HG03342 (cell line): Measurements from ENCODE around the gene ZKSCAN3.
"Not testable (repeated sequence)": the region's sequence is repeated elsewhere in the genome, so short reads cannot be mapped to it uniquely, and the experiment has no call there.

ENCODE experiments used
- ATAC-seq: cut with Tn5 transposase; IDR thresholded peaks from one replicate; pipeline ENCODE4 v1.9.1; 2021; ENCODE audit warnings: mild to moderate bottlenecking, moderate library complexity; ENCODE audit not compliant: unreplicated experiment

ZKSCAN3 gene

GRCh38 chr6:28340310-28341095 lies 9.2 kb upstream of the ZKSCAN3 start:
- no peak for ATAC-seq

DNA sequence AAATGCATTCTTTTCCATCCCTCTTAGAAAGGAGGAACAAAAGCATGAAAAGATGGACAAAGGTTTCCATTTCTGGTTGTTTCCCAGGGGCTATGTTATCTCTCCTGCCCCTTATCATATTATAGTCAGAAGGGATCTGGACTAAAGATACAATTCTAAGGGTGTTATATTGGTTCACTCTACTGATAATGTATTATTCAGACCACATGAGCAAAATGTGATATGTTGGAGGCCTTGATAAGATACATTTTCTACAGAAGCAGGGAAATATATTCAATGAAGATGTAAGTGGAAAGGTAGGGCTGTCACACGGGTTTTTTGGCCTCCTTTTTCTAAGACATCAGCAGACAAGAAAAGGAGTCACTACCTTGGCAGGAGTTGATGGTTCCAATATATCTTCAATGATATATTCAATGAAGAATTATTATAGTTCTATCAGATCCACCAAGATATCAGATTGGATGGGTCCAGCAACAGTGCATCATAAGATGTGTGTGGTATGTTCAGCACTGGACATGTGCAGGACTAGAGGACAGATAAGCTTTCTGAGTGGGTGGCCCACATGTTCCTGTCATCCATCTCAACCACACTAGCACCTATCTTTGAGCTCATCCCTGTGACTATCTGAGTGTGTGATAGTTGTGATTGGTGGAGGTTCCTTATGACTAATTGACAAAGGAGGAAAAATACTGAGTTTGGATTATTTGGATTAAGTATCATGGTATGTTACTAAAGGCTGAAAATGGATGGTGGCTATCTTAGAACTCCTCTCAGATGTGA lies 5.7 kb upstream of the ZKSCAN3 start:
- ATAC-seq, result no peak

GRCh38 chr6:28345201-28345600 lies 4.5 kb upstream of the ZKSCAN3 start:
- ATAC-seq, result no peak

- no peak for ATAC-seq
These were observed 2.6 kb upstream of the ZKSCAN3 start for GRCh38 chr6:28347119-28347518.

DNA sequence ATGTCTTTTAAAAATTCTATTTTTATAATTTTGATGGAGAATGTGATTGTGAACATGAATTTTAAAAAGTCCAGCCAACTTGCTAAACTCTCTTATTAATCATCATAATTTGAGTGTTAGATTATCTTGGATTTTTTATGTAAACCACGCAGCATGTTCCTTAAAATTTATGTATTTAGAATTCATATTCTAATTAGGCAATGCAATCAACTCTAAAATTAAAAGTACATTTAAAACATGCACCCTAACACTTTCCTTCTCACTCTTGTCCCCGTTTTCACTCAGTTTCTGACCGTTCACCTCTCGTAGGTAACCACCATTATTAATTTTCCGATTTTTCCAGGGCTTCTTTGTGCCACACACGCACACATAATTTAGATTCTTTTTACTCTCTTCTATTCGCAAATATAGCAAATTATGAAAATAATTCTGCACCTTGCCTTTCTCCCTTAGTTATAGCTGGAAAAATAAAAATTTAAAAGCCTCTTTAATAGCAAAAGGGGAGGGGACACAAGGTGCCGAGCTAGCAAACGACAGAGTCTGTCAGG lies 329 bp upstream of the ZKSCAN3 start:
- ATAC-seq, result no peak

DNA sequence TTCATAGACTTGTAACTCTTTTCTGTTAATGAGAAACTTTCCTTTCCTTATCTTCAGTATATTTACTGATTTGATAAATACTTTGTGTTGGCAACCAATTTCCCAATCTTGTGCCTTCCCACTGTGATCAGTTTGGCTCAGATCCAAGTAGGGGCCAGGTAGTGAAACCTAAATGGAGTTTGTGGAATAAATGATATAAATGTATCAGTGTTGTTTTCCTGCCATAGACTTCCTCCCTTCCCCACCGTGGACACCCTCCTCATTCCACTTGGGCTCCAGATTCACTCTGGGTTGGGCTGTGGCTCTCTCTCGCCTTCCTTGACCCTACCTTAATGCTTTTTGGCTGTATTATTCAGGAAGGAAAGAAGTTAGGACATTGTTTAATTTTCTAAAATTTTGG lies 1.3 kb downstream of the ZKSCAN3 start:
- no peak for ATAC-seq

DNA sequence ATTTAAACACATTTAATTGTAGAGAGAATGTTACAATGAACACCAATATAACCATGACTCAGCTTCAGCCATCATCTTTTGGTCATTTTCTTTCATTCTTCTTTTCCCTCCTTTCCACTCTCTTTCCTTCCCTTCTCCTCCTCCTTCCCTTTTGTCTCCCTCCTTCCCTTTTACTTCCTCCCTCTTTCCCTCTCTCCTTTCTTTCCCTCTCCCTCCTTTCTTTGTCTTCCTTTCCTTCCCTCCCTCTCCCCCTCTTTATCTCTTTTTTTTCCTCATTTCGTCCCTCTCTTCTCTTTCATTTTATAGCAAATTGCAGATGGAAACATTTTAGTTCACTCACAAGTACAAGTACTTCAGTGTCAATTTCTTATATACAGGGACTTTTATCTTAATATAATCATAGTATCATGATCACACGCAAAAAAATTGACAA lies 1.8 kb downstream of the ZKSCAN3 start:
- ATAC-seq, result no peak

GRCh38 chr6:28353356-28353755 lies 3.6 kb downstream of the ZKSCAN3 start:
- no peak for ATAC-seq

DNA sequence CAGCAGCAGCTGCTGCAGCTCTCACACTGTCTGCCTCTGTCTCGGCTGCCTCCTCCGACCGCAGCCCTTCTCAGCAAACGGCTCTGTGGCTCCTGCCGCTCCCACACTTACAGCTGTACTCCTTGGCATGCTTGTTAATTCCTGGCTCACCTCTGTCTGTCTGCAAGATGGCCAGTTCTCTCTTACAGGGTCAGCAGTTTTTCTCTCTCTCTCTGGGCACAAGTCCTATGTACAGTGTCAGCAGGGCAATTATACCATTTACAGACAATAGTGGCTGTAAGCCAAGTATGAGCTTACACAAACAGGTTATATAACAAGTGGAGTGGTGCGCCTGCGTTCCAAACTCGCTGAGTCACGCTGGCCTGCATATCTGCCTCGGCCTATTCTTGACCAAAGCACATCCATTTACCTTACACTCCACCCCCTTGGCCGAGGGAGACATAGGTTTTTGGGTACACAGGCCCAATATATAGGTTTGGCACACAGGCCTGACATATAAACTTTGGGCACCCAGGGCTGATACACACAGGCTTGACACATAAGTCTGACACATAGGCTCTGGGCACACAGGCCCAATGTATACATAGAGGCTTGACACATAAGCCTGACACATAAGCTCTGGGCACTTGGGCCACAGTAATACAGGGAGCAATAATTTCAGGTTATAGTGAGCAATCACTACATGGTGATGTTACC lies 4.4 kb downstream of the ZKSCAN3 start:
- ATAC-seq, result no peak

DNA sequence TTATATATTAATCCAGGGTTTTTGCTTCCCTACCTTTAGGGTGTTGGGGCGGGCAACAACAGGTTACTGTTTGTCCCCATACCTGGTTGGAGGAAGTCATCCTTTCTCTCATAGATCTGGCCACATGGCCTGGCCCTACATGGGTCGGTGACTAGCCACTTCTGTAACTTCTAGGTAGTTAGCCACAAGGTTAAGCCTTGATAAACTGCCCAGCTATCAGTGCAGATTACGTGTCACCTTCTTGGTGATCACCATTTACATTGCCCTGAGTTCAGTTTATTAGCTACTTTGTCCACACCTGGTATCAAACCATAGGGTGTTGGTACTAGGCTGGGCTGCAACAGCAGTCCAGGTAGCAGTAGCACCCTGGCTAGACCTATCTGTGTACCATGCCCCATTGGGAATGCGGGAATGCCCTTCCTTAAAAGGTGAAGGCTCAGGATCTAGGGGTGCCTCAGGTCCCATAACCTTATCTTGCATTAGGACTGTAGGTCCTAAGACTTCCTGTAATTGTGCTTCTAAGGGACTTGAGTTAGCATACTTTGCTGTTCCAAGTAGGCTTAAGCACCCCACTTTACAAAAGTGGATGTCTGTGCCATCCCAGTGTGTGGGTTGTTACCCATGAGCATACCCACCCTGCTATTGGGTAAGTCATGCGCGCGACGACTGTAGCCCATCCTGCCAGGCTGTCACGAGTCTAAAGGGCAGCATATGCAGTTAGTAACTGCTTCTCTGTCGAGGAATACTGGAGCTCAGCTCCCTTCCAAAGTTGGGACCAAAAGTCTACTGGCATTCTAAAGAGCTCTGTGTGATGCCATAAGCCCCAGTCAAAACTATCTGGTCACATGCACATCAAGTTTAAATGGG lies 5.2 kb downstream of the ZKSCAN3 start:
- ATAC-seq, result no peak

DNA sequence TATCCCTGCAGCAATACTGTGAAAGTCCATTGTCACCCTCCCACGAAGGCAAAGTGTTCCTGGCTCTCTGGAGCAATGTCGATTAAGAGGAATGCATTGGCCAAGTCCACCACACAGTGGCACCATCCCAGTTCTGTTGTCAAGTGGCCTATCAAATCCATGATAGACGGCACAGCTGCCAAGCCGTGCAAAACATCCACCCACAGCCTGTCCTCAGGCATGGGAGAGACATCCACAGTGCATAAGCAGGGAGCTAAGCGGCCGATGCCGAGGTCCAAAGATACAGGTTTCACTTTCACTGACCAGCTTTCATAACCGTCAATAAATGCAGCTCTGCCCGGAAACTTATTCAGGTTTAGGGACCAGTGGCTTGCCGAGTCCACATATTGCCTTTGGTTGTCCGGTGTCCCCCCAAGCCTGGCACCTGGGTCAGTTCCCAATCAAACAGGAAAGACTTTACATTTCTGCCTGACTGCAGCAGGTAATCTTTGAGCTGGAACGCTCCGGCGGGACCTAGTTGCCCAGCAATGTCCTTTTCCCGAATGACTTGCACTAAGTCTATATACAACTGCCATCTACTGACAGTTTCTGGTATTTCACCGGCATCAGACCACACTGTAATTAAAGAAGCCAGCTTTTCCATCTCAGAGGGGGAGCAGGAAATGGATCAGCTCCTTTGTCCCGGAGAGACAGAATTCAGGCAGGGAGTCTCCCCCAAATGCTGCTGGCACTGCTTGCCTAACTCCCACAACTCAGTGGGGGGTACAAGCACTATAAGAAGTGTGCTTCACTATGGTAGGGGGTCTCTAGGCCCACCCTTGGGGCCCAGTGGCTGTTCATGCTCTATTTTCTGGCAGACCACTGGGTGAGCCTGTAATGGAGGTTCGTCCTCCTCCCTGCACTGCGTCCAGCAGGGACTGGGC lies 6.3 kb downstream of the ZKSCAN3 start:
- no peak for ATAC-seq

DNA sequence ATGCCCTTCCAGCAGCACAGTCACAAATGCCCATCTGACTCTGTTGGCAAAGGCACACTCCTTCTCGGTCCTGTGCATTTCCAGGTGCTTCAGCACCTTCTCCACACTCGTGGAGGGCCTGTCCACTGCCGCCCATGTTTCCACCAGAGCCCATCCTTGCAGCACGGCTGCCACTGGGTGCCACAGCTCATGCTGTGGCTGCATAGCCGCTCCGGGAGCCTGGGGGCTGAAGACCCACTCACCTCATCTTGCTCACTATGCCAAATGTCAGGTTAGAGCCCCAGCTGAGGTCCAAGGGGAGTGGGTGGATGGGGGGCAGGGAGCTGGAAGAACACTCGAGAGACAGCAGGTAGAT lies 6.9 kb downstream of the ZKSCAN3 start:
- ATAC-seq, result no peak

DNA sequence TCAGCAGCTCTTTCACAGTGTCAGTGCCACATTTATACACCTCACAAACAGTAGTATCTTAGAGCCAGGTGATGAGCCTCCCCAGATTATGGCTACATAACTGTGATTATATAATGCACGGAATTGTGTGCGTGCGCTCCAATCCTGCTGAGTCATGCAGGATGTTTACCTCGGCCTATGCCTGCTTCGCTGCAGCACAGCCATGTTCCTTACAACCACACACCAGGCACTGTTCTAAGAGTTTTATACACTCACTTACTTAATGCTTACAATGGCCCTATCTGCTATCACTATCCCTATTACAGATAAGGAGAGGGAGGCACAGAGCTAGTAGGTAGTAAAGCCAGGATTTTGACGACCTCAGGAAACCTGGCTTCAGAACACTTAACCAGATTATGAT lies 7.3 kb downstream of the ZKSCAN3 start:
- no peak for ATAC-seq

DNA sequence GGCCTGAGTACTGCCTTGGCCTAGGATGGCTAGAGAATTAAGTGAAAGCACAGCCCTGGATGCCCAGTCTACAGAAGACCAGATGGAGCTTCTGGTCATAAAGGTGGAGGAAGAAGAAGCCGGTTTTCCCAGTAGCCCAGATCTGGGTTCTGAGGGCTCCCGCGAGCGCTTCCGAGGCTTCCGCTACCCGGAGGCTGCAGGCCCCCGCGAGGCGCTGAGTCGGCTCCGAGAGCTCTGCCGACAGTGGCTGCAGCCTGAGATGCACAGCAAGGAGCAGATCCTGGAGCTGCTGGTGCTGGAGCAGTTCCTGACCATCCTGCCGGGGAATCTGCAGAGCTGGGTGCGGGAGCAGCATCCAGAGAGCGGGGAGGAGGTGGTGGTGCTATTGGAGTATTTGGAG lies 9.8 kb downstream of the ZKSCAN3 start:
- not testable (repeated sequence) for ATAC-seq

DNA sequence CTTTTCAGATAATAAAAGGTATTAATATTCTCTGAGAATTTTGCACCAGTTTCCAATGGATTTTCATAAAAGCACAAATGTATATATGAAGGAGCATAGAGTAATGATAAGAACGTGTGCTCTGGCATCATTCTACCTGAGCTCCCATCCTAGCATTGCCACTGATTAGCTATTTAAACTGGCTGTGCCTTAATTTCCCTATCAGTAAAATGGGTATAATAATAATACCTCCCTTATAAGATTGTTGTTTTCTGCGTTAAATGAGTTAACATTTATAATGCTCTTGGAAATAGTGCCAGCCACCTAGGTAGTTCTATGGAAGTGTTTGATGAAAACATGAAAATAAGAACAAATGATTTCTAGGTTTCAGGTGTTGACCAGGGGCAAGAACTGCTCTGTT lies 11.2 kb downstream of the ZKSCAN3 start:
- ATAC-seq, result no peak

- ATAC-seq, result not testable (repeated sequence)
These were observed 15.8 kb downstream of the ZKSCAN3 start for GRCh38 chr6:28365590-28365989.

DNA sequence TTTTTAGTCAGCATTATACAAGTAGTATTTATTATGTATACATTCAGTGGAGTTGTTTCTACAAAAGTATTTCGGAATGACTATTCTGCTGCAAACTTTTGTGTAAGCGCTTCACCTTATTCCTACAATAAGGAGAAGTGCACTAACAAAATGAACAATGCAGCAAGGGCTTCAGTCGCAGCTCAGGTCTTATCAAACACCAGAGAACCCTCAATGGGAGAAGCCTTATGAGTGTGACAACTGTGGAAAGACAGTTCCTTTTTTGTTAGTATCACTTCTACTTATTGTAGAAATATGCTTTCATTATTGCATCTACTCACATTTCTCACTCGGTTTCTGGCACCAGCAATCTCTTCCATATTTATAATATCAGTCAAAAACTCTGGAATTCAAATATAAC lies 18.8 kb downstream of the ZKSCAN3 start:
- peak; percentile 66 for ATAC-seq

- no peak for ATAC-seq
These were observed 19.7 kb downstream of the ZKSCAN3 start for GRCh38 chr6:28369463-28369862.

DNA sequence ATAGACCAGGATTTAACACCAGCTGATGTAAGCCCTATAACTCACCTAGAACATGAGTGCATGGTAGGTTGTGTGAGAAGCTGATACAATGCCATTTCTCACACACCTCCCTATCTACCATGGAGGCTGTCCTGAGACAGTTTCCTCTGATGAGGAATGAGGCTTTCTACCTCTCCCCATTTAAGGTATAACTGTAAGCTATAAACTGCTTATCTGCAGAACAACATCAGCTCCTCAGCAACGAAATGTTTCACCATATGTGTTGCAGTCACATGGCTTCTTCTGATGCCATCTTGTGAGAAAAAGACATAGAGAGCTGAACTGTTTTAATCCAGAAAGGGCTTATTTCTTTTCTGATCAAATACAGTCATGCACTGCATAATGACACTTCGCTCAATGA lies 20.7 kb downstream of the ZKSCAN3 start:
- ATAC-seq, result no peak
